Panc1 (cell line): Measurements from ENCODE around the gene R3HDM4.

ENCODE experiments used
- POLR2AphosphoS5 ChIP-seq: IDR thresholded peaks from 2 replicates; pipeline ENCODE4 v1.6.1; 2012; ENCODE audit warnings: mild to moderate bottlenecking, low read depth, low read length, moderate library complexity
- TF ChIP-seq, protein P1 (sequence below): fragments of 450-650 bp; IDR thresholded peaks from 2 replicates; pipeline ENCODE4 v1.5.1; 2017; ENCODE audit warnings: mild to moderate bottlenecking

- TF ChIP-seq, protein P1, sequence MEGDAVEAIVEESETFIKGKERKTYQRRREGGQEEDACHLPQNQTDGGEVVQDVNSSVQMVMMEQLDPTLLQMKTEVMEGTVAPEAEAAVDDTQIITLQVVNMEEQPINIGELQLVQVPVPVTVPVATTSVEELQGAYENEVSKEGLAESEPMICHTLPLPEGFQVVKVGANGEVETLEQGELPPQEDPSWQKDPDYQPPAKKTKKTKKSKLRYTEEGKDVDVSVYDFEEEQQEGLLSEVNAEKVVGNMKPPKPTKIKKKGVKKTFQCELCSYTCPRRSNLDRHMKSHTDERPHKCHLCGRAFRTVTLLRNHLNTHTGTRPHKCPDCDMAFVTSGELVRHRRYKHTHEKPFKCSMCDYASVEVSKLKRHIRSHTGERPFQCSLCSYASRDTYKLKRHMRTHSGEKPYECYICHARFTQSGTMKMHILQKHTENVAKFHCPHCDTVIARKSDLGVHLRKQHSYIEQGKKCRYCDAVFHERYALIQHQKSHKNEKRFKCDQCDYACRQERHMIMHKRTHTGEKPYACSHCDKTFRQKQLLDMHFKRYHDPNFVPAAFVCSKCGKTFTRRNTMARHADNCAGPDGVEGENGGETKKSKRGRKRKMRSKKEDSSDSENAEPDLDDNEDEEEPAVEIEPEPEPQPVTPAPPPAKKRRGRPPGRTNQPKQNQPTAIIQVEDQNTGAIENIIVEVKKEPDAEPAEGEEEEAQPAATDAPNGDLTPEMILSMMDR: no peak
- no peak for TF ChIP-seq POLR2AphosphoS5
Measured at GRCh38 chr19:861141-861755, 51.8 kb downstream of the R3HDM4 start.
